Liver (tissue), 9 donors: ENCODE measurements around the gene C16orf78. TPM values are rescaled to one million over a fixed set of nuclear protein-coding genes. Genes with fewer than 3 reads are reported as not detected.

Source experiments
- DNase-seq: peaks from one replicate; pipeline ENCODE4 v3.0.0-alpha.2; 2017; ENCODE audit warnings: low spot score
- H3K27ac ChIP-seq, 2 donors: one replicate each; pipeline ENCODE4 v1.7.0; 2013; ENCODE audit warnings: inconsistent platforms in 2 of 2, low read length in 2 of 2, control low read depth in 1 of 2, low read depth in 1 of 2, mild to moderate bottlenecking in 1 of 2
- H3K27me3 ChIP-seq, 4 donors: one replicate each; pipeline versions ENCODE4 v1.6.1 to v1.7.0; 2013; ENCODE audit warnings: low read length in 3 of 4, inconsistent platforms in 1 of 4, mild to moderate bottlenecking in 1 of 4, moderate library complexity in 1 of 4; ENCODE audit not compliant: control insufficient read depth in 4 of 4, insufficient read depth in 4 of 4
- H3K36me3 ChIP-seq, 4 donors: one replicate each; pipeline versions ENCODE4 v1.6.1 to v1.7.0; 2013; ENCODE audit warnings: low read length in 3 of 4, mild to moderate bottlenecking in 3 of 4, low read depth in 1 of 4, moderate library complexity in 1 of 4; ENCODE audit not compliant: control insufficient read depth in 4 of 4, insufficient read depth in 3 of 4
- H3K4me1 ChIP-seq, 4 donors: one replicate each; pipeline versions ENCODE4 v1.6.1 to v1.7.0; 2013; ENCODE audit warnings: low read length in 3 of 4, mild to moderate bottlenecking in 3 of 4, moderate library complexity in 1 of 4; ENCODE audit not compliant: control insufficient read depth in 4 of 4, insufficient read depth in 4 of 4
- H3K4me3 ChIP-seq, 3 donors: one replicate each; pipeline versions ENCODE4 v1.6.1 to v1.7.0; 2013; ENCODE audit warnings: low read length in 3 of 3, control low read depth in 1 of 3, low read depth in 1 of 3, mild to moderate bottlenecking in 1 of 3
- H3K9ac ChIP-seq, 2 donors: one replicate each; pipeline ENCODE4 v1.7.0; 2013; ENCODE audit warnings: low read length in 2 of 2, mild to moderate bottlenecking in 2 of 2, moderate library complexity in 2 of 2, control low read depth in 1 of 2, low read depth in 1 of 2
- H3K9me3 ChIP-seq, 4 donors: one replicate each; pipeline versions ENCODE4 v1.6.1 to v1.7.0; 2013; ENCODE audit warnings: low read length in 3 of 4; ENCODE audit not compliant: control insufficient read depth in 4 of 4
- EGR1 ChIP-seq, 2 donors: IDR thresholded peaks; 2 replicates each; pipeline ENCODE4 v1.6.1; 2016 to 2018; ENCODE audit warnings: antibody characterized with exemption in 2 of 2, low read depth in 2 of 2
- FOXA1 ChIP-seq: IDR thresholded peaks from 2 replicates; pipeline ENCODE4 v1.6.1; 2016; ENCODE audit warnings: antibody characterized with exemption
- FOXA2 ChIP-seq: IDR thresholded peaks from 2 replicates; pipeline ENCODE4 v1.6.1; 2016; ENCODE audit warnings: antibody characterized with exemption
- GABPA ChIP-seq, 2 donors: IDR thresholded peaks in 1 of 2; conservative IDR thresholded peaks in 1 of 2; 2 replicates each; pipeline ENCODE4 v1.6.1; 2016; ENCODE audit warnings: antibody characterized with exemption in 2 of 2, mild to moderate bottlenecking in 1 of 2, moderate library complexity in 1 of 2
- HNF4A ChIP-seq, 2 donors: conservative IDR thresholded peaks; 2 replicates each; pipeline ENCODE4 v1.6.1; 2016; ENCODE audit warnings: antibody characterized with exemption in 2 of 2, mild to moderate bottlenecking in 2 of 2
- HNF4G ChIP-seq: IDR thresholded peaks from 2 replicates; pipeline ENCODE4 v1.6.1; 2016; ENCODE audit warnings: antibody characterized with exemption
- NR2F2 ChIP-seq: IDR thresholded peaks from 2 replicates; pipeline ENCODE4 v1.6.1; 2016; ENCODE audit warnings: antibody characterized with exemption
- RAD21 ChIP-seq, 2 donors: IDR thresholded peaks; 2 replicates each; pipeline ENCODE4 v1.6.1; 2016; ENCODE audit warnings: antibody characterized with exemption in 2 of 2, mild to moderate bottlenecking in 2 of 2
- RXRA ChIP-seq, 2 donors: IDR thresholded peaks; 2 replicates each; pipeline ENCODE4 v1.6.1; 2017 to 2018; ENCODE audit warnings: antibody characterized with exemption in 2 of 2, mild to moderate bottlenecking in 1 of 2
- SP1 ChIP-seq: IDR thresholded peaks from 2 replicates; pipeline ENCODE4 v1.6.1; 2018; ENCODE audit warnings: antibody characterized with exemption, mild to moderate bottlenecking
- WGBS: extraction: QIAGEN DNeasy Blood & Tissue Kit; methylation state at CpG from one replicate; pipeline ENCODE4 v1.1.7; 2013; 5-methylcytosine and 5-hydroxymethylcytosine counted together
- polyA plus RNA-seq, 2 donors: library from polyadenylated mRNA; stranded (reverse) in 1 of 2; unstranded in 1 of 2; fragments of 200-250 nt in 1 of 2; fragments of >200 nt in 1 of 2; fragmentation: Nextera tagmentation in 1 of 2; extraction: Ambion mirVana in 1 of 2; gene quantifications; one replicate each; pipeline versions ENCODE4 v1.2.1 to v1.2.3, GENCODE V29; 2013 to 2015
- total RNA-seq, 2 donors: library from RNA; depleted of rRNA; stranded (reverse); fragments of >200 nt; gene quantifications; one replicate each; pipeline ENCODE4 v1.2.3, GENCODE V29; 2014
- TF ChIP-seq, protein P1 (sequence below): IDR thresholded peaks from 2 replicates; pipeline ENCODE4 v1.6.1; 2016; ENCODE audit warnings: antibody characterized with exemption
- TF ChIP-seq, protein P2 (sequence below): IDR thresholded peaks from 2 replicates; pipeline ENCODE4 v1.6.1; 2016; ENCODE audit warnings: antibody characterized with exemption, mild to moderate bottlenecking
- TF ChIP-seq, protein P3 (sequence below): fragments of 150-350 bp; IDR thresholded peaks from 2 replicates; pipeline ENCODE4 v1.5.1; 2017; ENCODE audit warnings: improper control_type of control experiment, low read depth, low read length; ENCODE audit not compliant: missing input control
- TF ChIP-seq, protein P4 (sequence below): IDR thresholded peaks from 2 replicates; pipeline ENCODE4 v1.6.1; 2016; ENCODE audit warnings: antibody characterized with exemption
- donor health status: healthy.
- donor health status: healthy.
- donor health status: healthy.
- donor health status: healthy.
- donor health status: healthy.

C16orf78 gene
- total and polyA plus RNA-seq, 4 donors, result not detected

DNA sequence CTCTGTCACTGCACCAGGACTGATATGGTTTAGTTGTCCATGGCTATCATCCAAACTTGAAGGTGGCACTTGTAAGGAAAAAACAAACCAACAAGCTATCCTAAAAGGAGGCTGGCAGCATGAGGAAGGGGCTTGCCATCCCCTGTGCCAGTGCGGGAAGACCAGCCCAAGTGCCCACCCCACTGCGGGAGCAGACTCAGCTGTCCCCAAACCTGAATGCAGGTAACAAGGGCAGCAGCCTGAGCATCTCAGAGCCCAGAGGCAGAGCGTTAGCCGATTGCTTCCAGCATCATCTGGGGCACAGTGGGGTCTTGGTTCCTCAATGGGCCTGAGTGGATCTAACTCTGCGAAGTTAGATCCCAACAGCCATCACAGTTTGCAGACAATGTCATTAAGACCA, 29.2 kb upstream of the C16orf78 start:
- WGBS, result 72% methylated on average over 5 of the region's 5 CpGs
- Histone ChIP-seq H3K27me3 (no peaks in the 10 kb centered on the region), H3K4me3 (no peak overlapping the region), H3K9ac (no peak overlapping the region), H3K9me3 (no peaks in the 10 kb centered on the region), H3K36me3 (no peaks in the 10 kb centered on the region), H3K27ac (no peak overlapping the region), H3K4me1 (no peaks in the 10 kb centered on the region)
- TF ChIP-seq RAD21 (IDR thresholded peaks at IDR 0.05) (no peak), SP1 (no peak), FOXA2 (no peak), GABPA (IDR thresholded peaks at IDR 0.05 in 1 of 2, conservative IDR thresholded peaks at IDR 0.05 in 1 of 2) (no peak), EGR1 (IDR thresholded peaks at IDR 0.05; ENCODE audit: low read depth in 2 of 2) (no peak), RXRA (IDR thresholded peaks at IDR 0.05) (no peak), NR2F2 (no peak), FOXA1 (no peak), HNF4A (conservative IDR thresholded peaks at IDR 0.05) (no peak)
- TF ChIP-seq, protein P1, sequence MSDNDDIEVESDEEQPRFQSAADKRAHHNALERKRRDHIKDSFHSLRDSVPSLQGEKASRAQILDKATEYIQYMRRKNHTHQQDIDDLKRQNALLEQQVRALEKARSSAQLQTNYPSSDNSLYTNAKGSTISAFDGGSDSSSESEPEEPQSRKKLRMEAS, result no peak
- TF ChIP-seq, protein P2, sequence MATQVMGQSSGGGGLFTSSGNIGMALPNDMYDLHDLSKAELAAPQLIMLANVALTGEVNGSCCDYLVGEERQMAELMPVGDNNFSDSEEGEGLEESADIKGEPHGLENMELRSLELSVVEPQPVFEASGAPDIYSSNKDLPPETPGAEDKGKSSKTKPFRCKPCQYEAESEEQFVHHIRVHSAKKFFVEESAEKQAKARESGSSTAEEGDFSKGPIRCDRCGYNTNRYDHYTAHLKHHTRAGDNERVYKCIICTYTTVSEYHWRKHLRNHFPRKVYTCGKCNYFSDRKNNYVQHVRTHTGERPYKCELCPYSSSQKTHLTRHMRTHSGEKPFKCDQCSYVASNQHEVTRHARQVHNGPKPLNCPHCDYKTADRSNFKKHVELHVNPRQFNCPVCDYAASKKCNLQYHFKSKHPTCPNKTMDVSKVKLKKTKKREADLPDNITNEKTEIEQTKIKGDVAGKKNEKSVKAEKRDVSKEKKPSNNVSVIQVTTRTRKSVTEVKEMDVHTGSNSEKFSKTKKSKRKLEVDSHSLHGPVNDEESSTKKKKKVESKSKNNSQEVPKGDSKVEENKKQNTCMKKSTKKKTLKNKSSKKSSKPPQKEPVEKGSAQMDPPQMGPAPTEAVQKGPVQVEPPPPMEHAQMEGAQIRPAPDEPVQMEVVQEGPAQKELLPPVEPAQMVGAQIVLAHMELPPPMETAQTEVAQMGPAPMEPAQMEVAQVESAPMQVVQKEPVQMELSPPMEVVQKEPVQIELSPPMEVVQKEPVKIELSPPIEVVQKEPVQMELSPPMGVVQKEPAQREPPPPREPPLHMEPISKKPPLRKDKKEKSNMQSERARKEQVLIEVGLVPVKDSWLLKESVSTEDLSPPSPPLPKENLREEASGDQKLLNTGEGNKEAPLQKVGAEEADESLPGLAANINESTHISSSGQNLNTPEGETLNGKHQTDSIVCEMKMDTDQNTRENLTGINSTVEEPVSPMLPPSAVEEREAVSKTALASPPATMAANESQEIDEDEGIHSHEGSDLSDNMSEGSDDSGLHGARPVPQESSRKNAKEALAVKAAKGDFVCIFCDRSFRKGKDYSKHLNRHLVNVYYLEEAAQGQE, result no peak
- TF ChIP-seq, protein P3, sequence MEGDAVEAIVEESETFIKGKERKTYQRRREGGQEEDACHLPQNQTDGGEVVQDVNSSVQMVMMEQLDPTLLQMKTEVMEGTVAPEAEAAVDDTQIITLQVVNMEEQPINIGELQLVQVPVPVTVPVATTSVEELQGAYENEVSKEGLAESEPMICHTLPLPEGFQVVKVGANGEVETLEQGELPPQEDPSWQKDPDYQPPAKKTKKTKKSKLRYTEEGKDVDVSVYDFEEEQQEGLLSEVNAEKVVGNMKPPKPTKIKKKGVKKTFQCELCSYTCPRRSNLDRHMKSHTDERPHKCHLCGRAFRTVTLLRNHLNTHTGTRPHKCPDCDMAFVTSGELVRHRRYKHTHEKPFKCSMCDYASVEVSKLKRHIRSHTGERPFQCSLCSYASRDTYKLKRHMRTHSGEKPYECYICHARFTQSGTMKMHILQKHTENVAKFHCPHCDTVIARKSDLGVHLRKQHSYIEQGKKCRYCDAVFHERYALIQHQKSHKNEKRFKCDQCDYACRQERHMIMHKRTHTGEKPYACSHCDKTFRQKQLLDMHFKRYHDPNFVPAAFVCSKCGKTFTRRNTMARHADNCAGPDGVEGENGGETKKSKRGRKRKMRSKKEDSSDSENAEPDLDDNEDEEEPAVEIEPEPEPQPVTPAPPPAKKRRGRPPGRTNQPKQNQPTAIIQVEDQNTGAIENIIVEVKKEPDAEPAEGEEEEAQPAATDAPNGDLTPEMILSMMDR, result no peak
- no peak for DNase-seq

DNA sequence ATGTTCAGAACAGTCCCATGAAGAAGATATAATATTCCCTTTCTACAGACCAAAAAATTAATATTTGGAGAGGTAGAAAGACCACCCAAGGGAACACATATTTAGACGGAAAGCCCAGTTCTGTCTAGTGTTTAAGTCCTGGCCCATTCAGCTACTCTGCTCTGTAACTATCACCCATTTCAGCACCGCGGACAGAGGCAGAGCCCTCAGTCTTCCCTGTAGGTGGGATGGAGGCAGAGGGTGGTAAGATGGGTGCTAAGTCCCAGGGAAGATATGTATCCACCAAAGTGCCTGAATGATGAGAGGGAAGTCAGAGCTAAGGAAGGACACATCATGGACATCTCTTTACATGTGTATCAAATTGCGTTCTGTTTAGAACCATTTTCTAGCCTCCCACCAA, 27.8 kb upstream of the C16orf78 start:
- TF ChIP-seq HNF4G (no peak), EGR1 (IDR thresholded peaks at IDR 0.05; ENCODE audit: low read depth in 2 of 2) (no peak), HNF4A (conservative IDR thresholded peaks at IDR 0.05) (no peak), NR2F2 (no peak), FOXA1 (no peak)
- TF ChIP-seq, protein P2, result peak; percentile 95
- TF ChIP-seq, protein P4, sequence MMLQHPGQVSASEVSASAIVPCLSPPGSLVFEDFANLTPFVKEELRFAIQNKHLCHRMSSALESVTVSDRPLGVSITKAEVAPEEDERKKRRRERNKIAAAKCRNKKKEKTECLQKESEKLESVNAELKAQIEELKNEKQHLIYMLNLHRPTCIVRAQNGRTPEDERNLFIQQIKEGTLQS, result no peak
- 31% methylated on average over 4 of the region's 4 CpGs for WGBS

More for the DNA sequence above, 27.8 kb upstream of the C16orf78 start:
- Histone ChIP-seq H3K27me3 (peaks cover 0 to 6% (median 0%) of the 10 kb centered on the region in 4 donors), H3K9me3 (no peaks in the 10 kb centered on the region), H3K4me3 (no peak overlapping the region), H3K9ac (no peak overlapping the region), H3K27ac (no peak overlapping the region), H3K4me1 (no peaks in the 10 kb centered on the region), H3K36me3 (no peaks in the 10 kb centered on the region)
- no peak for DNase-seq
